SK-N-SH (cell line): ENCODE results near the gene LDAF1. TPM values are rescaled to one million over a fixed set of nuclear protein-coding genes. Genes with fewer than 3 reads are reported as not detected.

ENCODE experiments used
- CTCF ChIA-PET: fragments of 300-600, 350-600 bp; formaldehyde crosslinking; extraction: SDS; loops from one replicate; lab custom pipeline; 2021; lab: Yijun Ruan, JAX
- POLR2A ChIA-PET: fragments of 350-600 bp; sonication (Branson Sonifier 250); formaldehyde crosslinking; extraction: SDS; loops from one replicate; lab custom pipeline; 2020; ENCODE audit warnings: antibody characterized with exemption, inconsistent platforms; lab: Yijun Ruan, JAX
- DNase-seq: peaks from one replicate; pipeline ENCODE4 v3.0.0; 2012
- H2AFZ ChIP-seq: fragments of 200-600 bp; sonication (generic); 2 replicates; pipeline ENCODE4 v1.8.1; 2016; ENCODE audit warnings: antibody characterized with exemption, mild to moderate bottlenecking, low read depth
- H3F3A ChIP-seq: fragments of 200-600 bp; sonication (generic); replicated peaks from 2 replicates; pipeline ENCODE3; 2016; ENCODE audit warnings: antibody characterized with exemption, mild to moderate bottlenecking; ENCODE audit not compliant: insufficient read depth
- H3K27ac ChIP-seq, 2 experiments: fragments of 200-500 bp in 1 of 2; fragments of 200-600 bp in 1 of 2; sonication (Bioruptor generic) in 1 of 2; sonication (generic), shearing (Covaris generic) in 1 of 2; 2 replicates each; pipeline versions ENCODE4 v1.5.1 to v1.6.1; 2014 to 2016; ENCODE audit warnings: low read depth in 2 of 2, inconsistent platforms in 1 of 2, low read length in 1 of 2, mild to moderate bottlenecking in 1 of 2, mixed read lengths in 1 of 2
- H3K27me3 ChIP-seq: fragments of 200-600 bp; sonication (generic), shearing (Covaris generic); 2 replicates; pipeline ENCODE4 v1.6.1; 2016; ENCODE audit warnings: mixed run types; ENCODE audit not compliant: insufficient read depth
- H3K36me3 ChIP-seq, 2 experiments: fragments of 200-500 bp in 1 of 2; fragments of 200-600 bp in 1 of 2; sonication (Bioruptor generic) in 1 of 2; sonication (generic) in 1 of 2; replicated peaks in 1 of 2; 2 replicates each; pipeline versions ENCODE3 to v1.5.1; 2014 to 2016; ENCODE audit warnings: low read length in 1 of 2, mild to moderate bottlenecking in 1 of 2; ENCODE audit not compliant: insufficient read depth in 2 of 2, control insufficient read depth in 1 of 2
- H3K4me1 ChIP-seq, 2 experiments: fragments of 200-500 bp in 1 of 2; fragments of 200-600 bp in 1 of 2; sonication (Bioruptor generic) in 1 of 2; sonication (generic), shearing (Covaris generic) in 1 of 2; 2 replicates each; pipeline versions ENCODE4 v1.5.1 to v1.6.1; 2014 to 2016; ENCODE audit warnings: low read depth in 1 of 2, low read length in 1 of 2, mixed run types in 1 of 2; ENCODE audit not compliant: insufficient read depth in 2 of 2, control insufficient read depth in 1 of 2
- H3K4me2 ChIP-seq: fragments of 200-600 bp; sonication (generic), shearing (Covaris generic); 2 replicates; pipeline ENCODE4 v1.6.1; 2017; ENCODE audit warnings: mixed run types
- H3K4me3 ChIP-seq, 2 experiments: fragments of 200-500 bp in 1 of 2; fragments of 200-600 bp in 1 of 2; sonication (Bioruptor generic) in 1 of 2; sonication (generic), shearing (Covaris generic) in 1 of 2; 2 replicates each; pipeline versions ENCODE4 v1.5.1 to v1.8.1; 2014 to 2016; ENCODE audit warnings: low read depth in 2 of 2, inconsistent platforms in 1 of 2, low read length in 1 of 2, mild to moderate bottlenecking in 1 of 2, mixed read lengths in 1 of 2, moderate library complexity in 1 of 2
- H3K79me2 ChIP-seq: fragments of 200-600 bp; sonication (generic); 2 replicates; pipeline ENCODE4 v1.8.1; 2017; ENCODE audit warnings: mild to moderate bottlenecking; ENCODE audit not compliant: insufficient read depth
- H3K9ac ChIP-seq: fragments of 200-600 bp; sonication (generic); 2 replicates; pipeline ENCODE4 v1.6.1; 2017; ENCODE audit warnings: mixed run types
- H3K9me2 ChIP-seq: fragments of 200-600 bp; sonication (generic); 2 replicates; pipeline ENCODE4 v1.6.1; 2017; ENCODE audit warnings: mixed run types
- H3K9me3 ChIP-seq: fragments of 200-600 bp; sonication (generic); 2 replicates; pipeline ENCODE4 v1.6.1; 2017; ENCODE audit warnings: mixed run types, mild to moderate bottlenecking, moderate library complexity
- H4K20me1 ChIP-seq: fragments of 200-600 bp; sonication (generic); 2 replicates; pipeline ENCODE4 v1.6.1; 2017; ENCODE audit warnings: mild to moderate bottlenecking, mixed run types; ENCODE audit not compliant: insufficient read depth
- CHD2 ChIP-seq: fragments of 150-350 bp; IDR thresholded peaks from 2 replicates; pipeline ENCODE4 v1.6.1; 2018; ENCODE audit warnings: low read length; ENCODE audit not compliant: partially characterized antibody
- CTCF ChIP-seq: fragments of 200-600 bp; sonication (generic); IDR thresholded peaks from 2 replicates; pipeline ENCODE4 v1.6.1; 2017; ENCODE audit warnings: antibody characterized with exemption, mild to moderate bottlenecking, moderate library complexity
- ELF1 ChIP-seq: IDR thresholded peaks from 2 replicates; pipeline ENCODE4 v1.4.0; 2012
- EP300 ChIP-seq, 2 experiments: IDR thresholded peaks; 2 replicates each; pipeline versions ENCODE4 v1.4.0 to v1.6.1; 2012; ENCODE audit warnings: borderline replicate concordance in 1 of 2, low read depth in 1 of 2, low read length in 1 of 2
- FOSL2 ChIP-seq: IDR thresholded peaks from 2 replicates; pipeline ENCODE4 v1.4.0; 2012; ENCODE audit warnings: low read depth, mild to moderate bottlenecking, moderate library complexity, borderline replicate concordance
- FOXM1 ChIP-seq: IDR thresholded peaks from 2 replicates; pipeline ENCODE4 v1.4.0; 2012; ENCODE audit warnings: low read depth, mild to moderate bottlenecking
- GATA2 ChIP-seq: sonication (generic); formaldehyde crosslinking; IDR thresholded peaks from 2 replicates; pipeline ENCODE4 v1.5.0; 2020; ENCODE audit warnings: mild to moderate bottlenecking, missing genetic modification reagents
- MAX ChIP-seq: IDR thresholded peaks from 2 replicates; pipeline ENCODE4 v1.4.0; 2012; ENCODE audit warnings: low read depth
- PBX3 ChIP-seq: IDR thresholded peaks from 2 replicates; pipeline ENCODE4; 2012
- POLR2AphosphoS5 ChIP-seq: IDR thresholded peaks from 2 replicates; pipeline ENCODE4 v1.6.1; 2012; ENCODE audit warnings: low read depth, low read length
- RAD21 ChIP-seq: IDR thresholded peaks from 2 replicates; pipeline ENCODE4 v1.6.1; 2012; ENCODE audit warnings: mild to moderate bottlenecking, low read length
- RCOR1 ChIP-seq: fragments of 150-350 bp; IDR thresholded peaks from 2 replicates; pipeline ENCODE4 v1.6.1; 2017; ENCODE audit warnings: antibody characterized with exemption, low read length
- RFX5 ChIP-seq: IDR thresholded peaks from 2 replicates; pipeline ENCODE4 v1.6.1; 2012; ENCODE audit warnings: mild to moderate bottlenecking, improper control_type of control experiment, low read length
- SIN3A ChIP-seq: IDR thresholded peaks from 2 replicates; pipeline ENCODE4 v1.6.1; 2012; ENCODE audit warnings: low read depth, mild to moderate bottlenecking, low read length, moderate library complexity, borderline replicate concordance
- TAF1 ChIP-seq: IDR thresholded peaks from 2 replicates; pipeline ENCODE4 v1.6.1; 2012; ENCODE audit warnings: low read depth, mild to moderate bottlenecking, low read length, moderate library complexity, borderline replicate concordance
- USF1 ChIP-seq: IDR thresholded peaks from 2 replicates; pipeline ENCODE4 v1.4.0; 2012; ENCODE audit warnings: low read depth, borderline replicate concordance
- ZBTB33 ChIP-seq: IDR thresholded peaks from 2 replicates; pipeline ENCODE4 v1.4.0; 2012; ENCODE audit warnings: low read depth, borderline replicate concordance
- WGBS: methylation state at CpG from one replicate; pipeline ENCODE4 v1.1.6; 2017; ENCODE audit warnings: low lambda C conversion rate; 5-methylcytosine and 5-hydroxymethylcytosine counted together
- polyA plus RNA-seq, 3 experiments: library from polyadenylated mRNA; depleted of rRNA; stranded (reverse); fragments of >200 nt; gene quantifications; 2 replicates each; pipeline ENCODE4 v1.2.3, GENCODE V29; 2012

The LDAF1 gene
- polyA plus RNA-seq, 1 of the 3 experiments (the other 2 are of a cell fraction), result 10.0 TPM

GRCh38 chr16:21167360-21167759 is 8.9 kb downstream of the LDAF1 start:
- Histone ChIP-seq H3K27ac (no peak overlapping the region), H3K9ac (no peak overlapping the region), H3K36me3 (peaks cover 8 to 9% of the 10 kb centered on the region in 2 experiments), H3K4me1 (peaks cover 0 to 4% of the 10 kb centered on the region in 2 experiments; a peak in 1 of 4 replicates), H3F3A (no peaks in the 10 kb centered on the region), H3K4me2 (no peak overlapping the region), H3K4me3 (no peak overlapping the region), H3K27me3 (no peaks in the 10 kb centered on the region), H3K9me2 (no peaks in the 10 kb centered on the region), H4K20me1 (no peaks in the 10 kb centered on the region), H2AFZ (no peak overlapping the region), H3K9me3 (no peaks in the 10 kb centered on the region), H3K79me2 (no peaks in the 10 kb centered on the region)
- ChIA-PET CTCF (interaction anchor here (2.6 kb wide), 1 partner anchor 21 kb away, joined by 11 read pairs; no protein-coding TSS in a partner anchor), POLR2A (no interaction called here)
- no peak for DNase-seq
- 85% methylated on average over 9 of the region's 9 CpGs for WGBS
- TF ChIP-seq GATA2 (CRISPR knock-in tag), result no peak
- TF ChIP-seq MAX, result no peak
- TF ChIP-seq FOSL2, result peak; percentile 17; the same call in 1 of the 2 replicates

- Histone ChIP-seq H3K27ac (no peak overlapping the region), H3K4me3 (no peak overlapping the region), H3F3A (no peaks in the 10 kb centered on the region), H3K36me3 (peaks cover 8 to 12% of the 10 kb centered on the region in 2 experiments), H3K9me2 (no peaks in the 10 kb centered on the region), H2AFZ (no peak overlapping the region), H3K4me2 (no peak overlapping the region), H4K20me1 (no peaks in the 10 kb centered on the region), H3K9me3 (no peaks in the 10 kb centered on the region), H3K4me1 (peaks cover 0 to 4% of the 10 kb centered on the region in 2 experiments; a peak in 1 of 4 replicates), H3K27me3 (no peaks in the 10 kb centered on the region), H3K79me2 (no peaks in the 10 kb centered on the region), H3K9ac (no peak overlapping the region)
- WGBS, result 98% methylated on average over 12 of the region's 12 CpGs
- TF ChIP-seq TAF1 (no peak), ZBTB33 (no peak), CHD2 (no peak), POLR2AphosphoS5 (no peak), CTCF (no peak), FOXM1 (no peak), EP300 (IDR thresholded peaks at IDR 0.05; ENCODE audit: borderline replicate concordance in 1 of 2, low read depth in 1 of 2, low read length in 1 of 2) (no peak), RAD21 (no peak), USF1 (no peak), RCOR1 (no peak), PBX3 (no peak), ELF1 (no peak), RFX5 (no peak), SIN3A (no peak)
- CTCF ChIA-PET, result interaction anchor here (1.0 to 3.8 kb wide), 3 partner anchors 12 to 133 kb away, joined by 3 to 18 read pairs (median 11); no protein-coding TSS in a partner anchor
- POLR2A ChIA-PET, result no interaction called here
- DNase-seq, result no peak
Observed at GRCh38 chr16:21167929-21168602, 9.6 kb downstream of the LDAF1 start.
